Ovary (tissue), 9 donors: ENCODE data around the gene TMC2. TPM values are rescaled to one million over a fixed set of nuclear protein-coding genes. Genes with fewer than 3 reads are reported as not detected.

ENCODE experiments used
- DNase-seq, 5 donors: peaks; one replicate each; pipeline ENCODE4 v3.0.0-alpha.2; 2019 to 2020
- H3K27ac ChIP-seq, 2 donors: fragments of 200-600 bp; one replicate each; pipeline versions ENCODE4 v1.5.1 to v1.8.0; 2019 to 2022
- H3K27me3 ChIP-seq: fragments of 200-600 bp; one replicate; pipeline ENCODE4 v1.8.0; 2022
- H3K36me3 ChIP-seq: fragments of 200-600 bp; sonication (generic); one replicate; pipeline ENCODE4 v1.5.1; 2019
- H3K4me1 ChIP-seq: one replicate; pipeline ENCODE4 v1.8.1; 2013; ENCODE audit warnings: mild to moderate bottlenecking, moderate library complexity; ENCODE audit not compliant: insufficient read depth
- H3K4me3 ChIP-seq: fragments of 200-600 bp; sonication (generic); one replicate; pipeline ENCODE4 v1.5.1; 2017
- H3K9me3 ChIP-seq, 2 donors: fragments of 200-600 bp in 1 of 2; sonication (generic) in 1 of 2; one replicate each; pipeline versions ENCODE4 v1.5.1 to v1.8.1; 2013 to 2019; ENCODE audit warnings: mild to moderate bottlenecking in 1 of 2, moderate library complexity in 1 of 2
- EP300 ChIP-seq: sonication (generic); formaldehyde crosslinking; IDR thresholded peaks from one replicate; pipeline ENCODE4 v1.6.1; 2017; ENCODE audit warnings: antibody characterized with exemption
- POLR2A ChIP-seq: fragments of 450-650 bp; IDR thresholded peaks from one replicate; pipeline ENCODE4 v1.6.1; 2017; ENCODE audit warnings: antibody characterized with exemption, mild to moderate bottlenecking, moderate library complexity
- WGBS, 3 donors: extraction: QIAGEN DNeasy Blood & Tissue Kit in 1 of 3; methylation state at CpG; one replicate each; pipeline versions ENCODE4 v1.1.5 to v1.1.7; 2013 to 2017; 5-methylcytosine and 5-hydroxymethylcytosine counted together
- intact Hi-C, 4 donors: fragments of 100-400 bp; cut with DNase I; formaldehyde crosslinking; loops; one replicate each; pipeline versions ENCODE4 v1.11.0 to v1.15.1; 2022 to 2023
- polyA plus RNA-seq, 2 donors: library from polyadenylated mRNA; stranded (reverse); fragments of 200-250 nt in 1 of 2; fragments of 350-450 nt in 1 of 2; fragmentation: Illumina TruSeq in 1 of 2; extraction: RNeasy Lipid Tissue Mini Kit (QIAGEN cat#74804) in 1 of 2; gene quantifications; one replicate each; pipeline ENCODE4 v1.2.3, GENCODE V29; 2013 to 2014
- total RNA-seq, 7 donors: library from RNA; depleted of rRNA in 2 of 7; stranded (reverse); fragments of >200 nt in 2 of 7; fragmentation: NEBNext Ultra II Directional in 3 of 7; extraction: Animal tissue kit (Norgen Biotek cat#: 25700) in 3 of 7; gene quantifications; one replicate each; pipeline versions ENCODE4 v1.1.0 to v1.2.4, GENCODE V29; 2016 to 2023
- TF ChIP-seq, protein P1 (sequence below), 3 donors: fragments of 450-650 bp in 2 of 3; fragments of 200-600 bp in 1 of 3; IDR thresholded peaks; one replicate each; pipeline versions ENCODE4 v1.5.1 to v1.8.0; 2016 to 2022; ENCODE audit warnings: antibody characterized with exemption in 3 of 3, mild to moderate bottlenecking in 1 of 3
- donor health status: DM: no; HTN: no; CAD: no; lungs with moderate emphysema.
- donor health status: DM: no; HTN: no; CAD: no.
- donor health status: Bipolar disorder and iron deficiency.
- donor health status: DM: yes; HTN: yes; CAD: no.
- donor health status: DM: no; HTN: no; CAD: no.
- donor health status: DM: yes; HTN: yes; CAD: no.

The TMC2 gene
- total and polyA plus RNA-seq, 9 donors: 0.07 to 0.38 (median 0.07) TPM; not detected in 4

DNA sequence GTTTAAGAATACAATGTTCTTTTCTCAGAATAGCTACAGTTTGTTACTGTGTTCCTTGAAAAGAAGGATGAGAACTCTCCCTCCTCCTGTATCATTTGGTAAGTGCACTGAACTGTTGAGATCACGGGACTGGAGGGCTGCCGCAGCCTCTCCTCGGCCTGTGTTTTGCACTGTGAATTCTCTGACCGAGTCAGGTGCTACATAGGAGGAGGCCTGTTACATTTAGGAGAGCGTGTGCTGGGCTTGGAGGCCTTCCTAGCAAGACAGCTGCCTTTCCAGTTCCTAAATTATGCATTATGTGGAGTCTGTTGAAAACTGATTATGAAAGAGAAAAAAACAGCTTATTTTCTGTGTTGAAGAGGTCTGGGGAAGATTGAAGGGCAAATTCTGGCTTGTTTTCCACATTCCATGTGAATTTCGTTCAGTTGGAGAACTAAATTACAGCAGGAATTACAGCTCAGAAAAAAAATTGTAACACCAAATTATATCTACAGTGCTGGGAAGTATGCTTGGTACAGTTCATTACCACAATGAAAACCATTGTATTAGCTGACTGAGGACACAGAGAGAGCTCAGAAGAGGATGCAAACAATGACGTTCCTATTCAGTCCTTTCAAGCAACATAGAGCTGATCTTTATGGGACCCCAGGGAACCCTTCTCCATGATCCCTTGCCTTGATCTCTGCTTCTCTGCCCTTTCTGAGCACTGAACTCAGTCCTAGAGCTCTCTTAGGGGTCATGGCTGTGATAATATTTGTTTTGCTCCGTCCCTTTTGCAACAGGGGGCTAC lies 2.8 kb downstream of the TMC2 start:
- TF ChIP-seq POLR2A: no peak
- TF ChIP-seq, protein P1, sequence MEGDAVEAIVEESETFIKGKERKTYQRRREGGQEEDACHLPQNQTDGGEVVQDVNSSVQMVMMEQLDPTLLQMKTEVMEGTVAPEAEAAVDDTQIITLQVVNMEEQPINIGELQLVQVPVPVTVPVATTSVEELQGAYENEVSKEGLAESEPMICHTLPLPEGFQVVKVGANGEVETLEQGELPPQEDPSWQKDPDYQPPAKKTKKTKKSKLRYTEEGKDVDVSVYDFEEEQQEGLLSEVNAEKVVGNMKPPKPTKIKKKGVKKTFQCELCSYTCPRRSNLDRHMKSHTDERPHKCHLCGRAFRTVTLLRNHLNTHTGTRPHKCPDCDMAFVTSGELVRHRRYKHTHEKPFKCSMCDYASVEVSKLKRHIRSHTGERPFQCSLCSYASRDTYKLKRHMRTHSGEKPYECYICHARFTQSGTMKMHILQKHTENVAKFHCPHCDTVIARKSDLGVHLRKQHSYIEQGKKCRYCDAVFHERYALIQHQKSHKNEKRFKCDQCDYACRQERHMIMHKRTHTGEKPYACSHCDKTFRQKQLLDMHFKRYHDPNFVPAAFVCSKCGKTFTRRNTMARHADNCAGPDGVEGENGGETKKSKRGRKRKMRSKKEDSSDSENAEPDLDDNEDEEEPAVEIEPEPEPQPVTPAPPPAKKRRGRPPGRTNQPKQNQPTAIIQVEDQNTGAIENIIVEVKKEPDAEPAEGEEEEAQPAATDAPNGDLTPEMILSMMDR (IDR thresholded peaks at IDR 0.05): no peak
- no peak for TF ChIP-seq EP300
- no peaks in the 10 kb centered on the region for H3K27me3 ChIP-seq
- H3K4me3 ChIP-seq: no peak overlapping the region
- WGBS, 3 donors: 27 to 28% (median 27%) methylated on average over 8 of the region's 8 CpGs
- H3K9me3 ChIP-seq: no peaks in the 10 kb centered on the region
- H3K4me1 ChIP-seq: peaks cover 2% of the 10 kb centered on the region
- H3K36me3 ChIP-seq: no peaks in the 10 kb centered on the region
- intact Hi-C loops: no loop called here
- peak overlapping the region in 1 of 2 donors; percentile 21 for H3K27ac ChIP-seq
- DNase-seq: peak in 1 of 5 donors; percentile 15

DNA sequence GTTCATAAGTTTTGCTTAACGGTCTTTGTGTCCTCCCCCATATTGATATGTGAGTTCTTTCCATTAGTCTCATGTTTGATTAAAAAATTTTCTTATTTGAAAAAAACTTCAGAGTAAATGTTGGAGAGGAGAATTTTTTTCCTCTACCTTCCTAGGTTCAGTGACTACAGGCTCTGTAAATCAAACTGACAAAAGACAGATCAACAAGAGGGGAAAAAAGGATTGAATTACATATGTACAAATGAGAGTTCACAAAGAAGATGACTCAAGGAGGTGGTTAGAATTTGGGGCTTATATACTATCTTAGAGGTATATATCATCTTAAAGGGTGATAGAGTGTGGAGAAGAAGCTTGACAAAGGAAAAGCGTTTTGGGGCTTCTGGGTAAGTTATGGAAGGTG lies 5.6 kb downstream of the TMC2 start:
- H3K4me1 ChIP-seq: peaks cover 2% of the 10 kb centered on the region
- 49 to 65% (median 61%) methylated on average over 2 of the region's 2 CpGs for WGBS, 3 donors
- intact Hi-C loops: no loop called here

GRCh38 chr20:2542361-2542760 lies 6.0 kb downstream of the TMC2 start:
- Histone ChIP-seq H3K4me3 (no peak overlapping the region), H3K4me1 (peaks cover 2% of the 10 kb centered on the region), H3K9me3 (no peaks in the 10 kb centered on the region), H3K27me3 (no peaks in the 10 kb centered on the region), H3K36me3 (no peaks in the 10 kb centered on the region), H3K27ac (no peak overlapping the region)
- WGBS, 3 donors: 70 to 78% (median 75%) methylated on average over 4 of the region's 4 CpGs
- DNase-seq: no peak
- TF ChIP-seq POLR2A (no peak), EP300 (no peak)
- TF ChIP-seq, protein P1 (IDR thresholded peaks at IDR 0.05): no peak
- intact Hi-C loops: no loop called here

More for the DNA sequence above, 5.6 kb downstream of the TMC2 start:
- Histone ChIP-seq H3K9me3 (no peaks in the 10 kb centered on the region), H3K36me3 (no peaks in the 10 kb centered on the region), H3K4me3 (no peak overlapping the region), H3K27me3 (no peaks in the 10 kb centered on the region), H3K27ac (no peak overlapping the region)
- DNase-seq: no peak
- TF ChIP-seq EP300 (no peak), POLR2A (no peak)
- TF ChIP-seq, protein P1 (IDR thresholded peaks at IDR 0.05): no peak

DNA sequence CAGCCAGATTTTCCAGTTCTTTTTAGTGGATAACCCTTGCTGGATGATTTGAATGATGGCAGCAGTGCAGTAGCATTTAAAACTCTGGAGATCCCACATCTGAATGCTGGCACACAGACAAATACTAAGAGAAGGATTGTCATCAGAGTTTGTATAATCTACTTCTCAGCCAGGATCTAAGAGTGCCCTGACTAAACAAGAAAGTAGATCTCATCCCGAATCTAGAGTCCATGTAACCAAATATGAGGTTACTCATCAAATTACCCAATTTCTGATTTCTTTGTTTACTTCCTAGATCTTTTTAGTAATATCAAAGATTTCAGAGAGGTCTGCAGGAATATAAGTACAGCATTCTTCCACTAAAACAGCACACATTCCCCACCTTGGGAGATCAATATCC lies 7.8 kb downstream of the TMC2 start:
- no peak for TF ChIP-seq POLR2A
- 72 to 83% (median 79%) methylated on average over 1 of the region's 1 CpG for WGBS, 3 donors
- H3K36me3 ChIP-seq: no peaks in the 10 kb centered on the region
- H3K4me1 ChIP-seq: peaks cover 2% of the 10 kb centered on the region
- intact Hi-C loops: no loop called here
- no peak for DNase-seq
- H3K27me3 ChIP-seq: no peaks in the 10 kb centered on the region
- H3K9me3 ChIP-seq: no peaks in the 10 kb centered on the region
- H3K27ac ChIP-seq: no peak overlapping the region
- no peak overlapping the region for H3K4me3 ChIP-seq

- WGBS, 3 donors: 83 to 93% (median 87%) methylated on average over 2 of the region's 2 CpGs
- Histone ChIP-seq H3K4me1 (no peaks in the 10 kb centered on the region), H3K27ac (no peak overlapping the region), H3K9me3 (no peaks in the 10 kb centered on the region), H3K36me3 (no peaks in the 10 kb centered on the region), H3K27me3 (no peaks in the 10 kb centered on the region), H3K4me3 (no peak overlapping the region)
- intact Hi-C loops: no loop called here
- TF ChIP-seq EP300: no peak
- TF ChIP-seq, protein P1 (IDR thresholded peaks at IDR 0.05): no peak
- no peak for TF ChIP-seq POLR2A
- no peak for DNase-seq
Measured at GRCh38 chr20:2545594-2545993, 9.2 kb downstream of the TMC2 start.
